Ishikawa (cell line): ENCODE results near the gene TMPRSS15.

Experiments used
- CEBPB ChIP-seq: IDR thresholded peaks from 2 replicates; pipeline ENCODE4 v1.6.1; 2012
- CREB1 ChIP-seq: IDR thresholded peaks from 2 replicates; pipeline ENCODE4 v1.6.1; 2012; ENCODE audit warnings: low read depth
- EGR1 ChIP-seq: IDR thresholded peaks from 2 replicates; pipeline ENCODE4 v1.6.1; 2012
- EP300 ChIP-seq: IDR thresholded peaks from 2 replicates; pipeline ENCODE4 v1.6.1; 2012; ENCODE audit warnings: borderline replicate concordance
- FOXM1 ChIP-seq: IDR thresholded peaks from 2 replicates; pipeline ENCODE4 v1.6.1; 2012; ENCODE audit warnings: low read depth, borderline replicate concordance
- MAX ChIP-seq: IDR thresholded peaks from 2 replicates; pipeline ENCODE4 v1.6.1; 2012
- NFIC ChIP-seq: IDR thresholded peaks from 2 replicates; pipeline ENCODE4 v1.6.1; 2012
- RAD21 ChIP-seq: IDR thresholded peaks from 2 replicates; pipeline ENCODE4 v1.6.1; 2012; ENCODE audit warnings: low read depth
- REST ChIP-seq: IDR thresholded peaks from 2 replicates; pipeline ENCODE4 v1.6.1; 2012; ENCODE audit warnings: low read depth, mild to moderate bottlenecking
- TAF1 ChIP-seq: IDR thresholded peaks from 2 replicates; pipeline ENCODE4 v1.6.1; 2012; ENCODE audit warnings: low read depth, mild to moderate bottlenecking
- TCF12 ChIP-seq: IDR thresholded peaks from 2 replicates; pipeline ENCODE4 v1.6.1; 2012; ENCODE audit warnings: low read depth
- TEAD4 ChIP-seq: IDR thresholded peaks from 2 replicates; pipeline ENCODE4 v1.6.1; 2012
- USF1 ChIP-seq: IDR thresholded peaks from 2 replicates; pipeline ENCODE4 v1.6.1; 2012
- YY1 ChIP-seq: IDR thresholded peaks from 2 replicates; pipeline ENCODE4 v1.6.1; 2012; ENCODE audit warnings: low read depth
- ZBTB7A ChIP-seq: IDR thresholded peaks from 2 replicates; pipeline ENCODE4 v1.6.1; 2012; ENCODE audit warnings: low read depth

The TMPRSS15 gene

GRCh38 chr21:18252256-18252655, 151.3 kb downstream of the TMPRSS15 start:
- TF ChIP-seq CREB1, result no peak
- no peak for TF ChIP-seq EP300
- TF ChIP-seq EGR1, result no peak
- TF ChIP-seq MAX, result no peak
- no peak for TF ChIP-seq TEAD4
- no peak for TF ChIP-seq FOXM1
- TF ChIP-seq RAD21, result no peak
- TF ChIP-seq USF1, result no peak
- no peak for TF ChIP-seq CEBPB
- TF ChIP-seq TAF1, result no peak
- TF ChIP-seq TCF12, result no peak
- TF ChIP-seq REST, result no peak
- no peak for TF ChIP-seq NFIC
- no peak for TF ChIP-seq YY1
- TF ChIP-seq ZBTB7A, result no peak

- TF ChIP-seq MAX (no peak), EGR1 (no peak), EP300 (no peak), FOXM1 (no peak)
Measured at GRCh38 chr21:18251065-18251464, 152.5 kb downstream of the TMPRSS15 start.

- TF ChIP-seq EP300 (no peak), CREB1 (no peak), EGR1 (no peak)
Measured at GRCh38 chr21:18249672-18250071, 153.9 kb downstream of the TMPRSS15 start.

GRCh38 chr21:18248171-18248570, 155.4 kb downstream of the TMPRSS15 start:
- TF ChIP-seq USF1, result no peak
- TF ChIP-seq MAX, result no peak
- TF ChIP-seq EP300, result no peak
- TF ChIP-seq EGR1, result no peak
- TF ChIP-seq NFIC, result no peak
- TF ChIP-seq RAD21, result no peak
- no peak for TF ChIP-seq REST

- TF ChIP-seq FOXM1, result no peak
- TF ChIP-seq MAX, result no peak
- TF ChIP-seq USF1, result no peak
- peak; percentile 28; the same call in 1 of the 2 replicates for TF ChIP-seq NFIC
- TF ChIP-seq RAD21, result no peak
- no peak for TF ChIP-seq YY1
Measured at GRCh38 chr21:18245464-18245967, 158.1 kb downstream of the TMPRSS15 start.

- TF ChIP-seq TEAD4 (no peak), CREB1 (no peak), MAX (peak; percentile 13; the same call in 1 of the 2 replicates), TAF1 (no peak)
Measured at GRCh38 chr21:18244671-18245463, 158.7 kb downstream of the TMPRSS15 start, which contains the start of gene CHODL. TSS of gene CHODL (plus strand) at chr21:18244833. CDS start at chr21:18245224, 391 bp downstream.
